Superior temporal gyrus (tissue), 1 donor: Measurements from ENCODE around the gene NCOA3.
A peak's percentile ranks its signal among the peaks of the same experiment; 100 is the strongest.

ENCODE experiments used
- DNase-seq: peaks from one replicate; pipeline ENCODE4 v3.0.0-alpha.2; 2016; ENCODE audit errors: extremely low spot score

Gene NCOA3

DNA sequence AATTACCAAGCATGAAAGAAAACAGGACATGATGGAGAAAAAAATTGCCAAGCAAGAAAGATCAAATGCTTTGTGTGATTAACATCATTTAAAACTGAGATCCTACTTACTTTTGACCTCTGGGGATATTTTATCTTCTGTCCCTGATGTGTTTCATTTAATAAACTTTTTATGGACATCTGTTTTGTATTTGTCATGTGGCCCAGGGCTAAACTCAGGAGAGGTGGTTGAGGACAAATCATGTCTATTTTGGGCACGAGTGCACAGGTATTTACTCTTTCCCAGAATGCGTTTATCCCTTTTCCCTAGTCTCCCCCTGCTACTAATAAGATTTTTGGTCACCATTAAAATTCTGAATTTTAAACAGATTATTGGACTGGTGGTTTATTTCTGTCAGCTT, 128.2 kb downstream of the NCOA3 start:
- no peak for DNase-seq

DNA sequence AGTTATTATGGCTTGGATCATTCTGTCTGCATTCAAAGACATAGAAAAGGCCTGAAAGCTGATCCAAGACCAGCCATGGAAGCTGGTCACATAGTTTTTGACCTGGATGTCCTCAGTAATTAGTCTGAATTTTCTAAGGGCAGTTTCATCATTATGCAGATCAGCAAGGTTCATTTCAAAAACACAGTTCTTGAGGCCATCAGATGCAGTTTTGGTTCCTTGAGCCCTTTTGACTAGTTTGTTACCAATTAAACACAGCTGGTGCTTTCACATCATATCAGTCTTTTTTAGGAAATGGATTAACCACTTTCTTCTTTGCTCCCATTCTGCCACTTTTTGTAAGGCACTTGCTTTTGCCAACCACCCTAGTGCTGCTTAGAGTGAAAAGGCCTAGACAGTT, 129.4 kb downstream of the NCOA3 start:
- DNase-seq, result no peak

- no peak for DNase-seq
Measured at GRCh38 chr20:47635256-47635655, 133.6 kb downstream of the NCOA3 start.

- DNase-seq, result no peak
Measured at GRCh38 chr20:47638851-47639250, 137.2 kb downstream of the NCOA3 start.

- no peak for DNase-seq
Measured at GRCh38 chr20:47642118-47642517, 140.4 kb downstream of the NCOA3 start.

DNA sequence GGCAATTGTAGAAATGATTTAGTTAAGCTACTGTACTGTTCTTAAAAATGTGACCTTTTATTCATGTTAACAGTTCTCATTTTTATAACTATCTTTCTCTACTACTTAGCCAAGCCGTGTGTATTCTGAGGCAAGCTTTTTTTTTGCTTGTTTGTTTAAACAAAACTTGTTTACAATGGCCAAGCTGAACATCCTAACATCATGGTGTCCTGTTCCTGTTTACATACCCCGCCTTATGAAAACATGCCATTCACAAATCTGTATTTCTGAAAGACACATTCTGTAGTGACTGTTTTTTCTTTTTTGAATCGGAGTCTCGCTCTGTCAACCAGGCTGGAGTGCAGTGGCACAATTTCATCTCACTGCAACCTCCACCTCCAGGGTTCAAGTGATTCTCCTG, 140.9 kb downstream of the NCOA3 start:
- no peak for DNase-seq

GRCh38 chr20:47645632-47646031, 143.9 kb downstream of the NCOA3 start:
- DNase-seq, result no peak

- DNase-seq, result no peak
Measured at GRCh38 chr20:47647994-47648393, 146.3 kb downstream of the NCOA3 start.

GRCh38 chr20:47648943-47649342, 147.3 kb downstream of the NCOA3 start:
- no peak for DNase-seq

DNA sequence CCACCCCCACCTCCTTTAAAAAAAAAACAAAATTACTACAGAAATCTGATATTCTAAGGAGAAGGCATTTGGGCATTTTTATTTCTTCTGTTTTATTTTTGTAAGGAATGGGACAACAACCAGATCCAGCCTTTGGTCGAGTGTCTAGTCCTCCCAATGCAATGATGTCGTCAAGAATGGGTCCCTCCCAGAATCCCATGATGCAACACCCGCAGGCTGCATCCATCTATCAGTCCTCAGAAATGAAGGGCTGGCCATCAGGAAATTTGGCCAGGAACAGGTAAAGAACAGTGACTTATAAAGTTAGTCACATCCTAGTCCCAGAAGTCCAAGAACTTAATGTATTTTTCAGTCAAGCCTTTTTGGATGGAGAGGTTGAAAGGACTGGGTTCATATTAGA, 150.6 kb downstream of the NCOA3 start:
- no peak for DNase-seq

- no peak for DNase-seq
Measured at GRCh38 chr20:47652794-47653193, 151.1 kb downstream of the NCOA3 start.

DNA sequence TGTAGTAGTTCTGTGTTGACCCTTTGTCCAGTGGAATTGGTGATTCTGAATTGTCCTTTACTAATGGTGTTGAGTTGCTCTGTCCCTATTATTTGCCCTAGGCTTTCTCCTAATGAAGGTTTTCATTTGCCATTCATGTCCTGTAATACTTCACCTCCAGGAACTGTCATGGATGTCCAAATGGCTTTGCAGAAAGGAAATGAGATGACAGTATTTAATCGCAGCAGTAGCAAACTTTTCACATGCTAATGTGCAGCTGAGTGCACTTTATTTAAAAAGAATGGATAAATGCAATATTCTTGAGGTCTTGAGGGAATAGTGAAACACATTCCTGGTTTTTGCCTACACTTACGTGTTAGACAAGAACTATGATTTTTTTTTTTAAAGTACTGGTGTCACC, 152.2 kb downstream of the NCOA3 start:
- no peak for DNase-seq

GRCh38 chr20:47654370-47654769, 152.7 kb downstream of the NCOA3 start:
- no peak for DNase-seq

GRCh38 chr20:47655635-47656034, 153.9 kb downstream of the NCOA3 start:
- no peak for DNase-seq

GRCh38 chr20:47656318-47656717, 154.6 kb downstream of the NCOA3 start:
- DNase-seq, result no peak

- no peak for DNase-seq
Measured at GRCh38 chr20:47659904-47660601, 158.4 kb downstream of the NCOA3 start.

DNA sequence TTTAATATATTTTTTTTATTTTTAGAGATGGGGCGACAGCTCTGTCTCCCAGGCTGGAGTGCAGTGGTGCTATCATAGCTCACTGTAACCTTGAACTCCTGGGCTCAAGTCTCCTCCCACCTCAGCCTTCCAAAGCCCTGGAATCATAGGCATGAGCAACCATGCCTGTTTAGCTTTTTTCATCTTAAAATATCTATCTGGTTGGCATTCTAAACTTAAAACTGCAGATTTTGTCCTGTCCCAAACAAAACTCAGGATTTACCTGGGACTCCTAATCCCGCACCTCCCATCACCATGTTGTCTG, 158.9 kb downstream of the NCOA3 start:
- no peak for DNase-seq

GRCh38 chr20:47660983-47661700, 159.5 kb downstream of the NCOA3 start:
- no peak for DNase-seq

- DNase-seq, result no peak
Measured at GRCh38 chr20:47661714-47662113, 160.0 kb downstream of the NCOA3 start.

- no peak for DNase-seq
Measured at GRCh38 chr20:47662483-47663353, 161.0 kb downstream of the NCOA3 start.

GRCh38 chr20:47663354-47664067, 161.8 kb downstream of the NCOA3 start:
- peak; percentile 85 for DNase-seq

DNA sequence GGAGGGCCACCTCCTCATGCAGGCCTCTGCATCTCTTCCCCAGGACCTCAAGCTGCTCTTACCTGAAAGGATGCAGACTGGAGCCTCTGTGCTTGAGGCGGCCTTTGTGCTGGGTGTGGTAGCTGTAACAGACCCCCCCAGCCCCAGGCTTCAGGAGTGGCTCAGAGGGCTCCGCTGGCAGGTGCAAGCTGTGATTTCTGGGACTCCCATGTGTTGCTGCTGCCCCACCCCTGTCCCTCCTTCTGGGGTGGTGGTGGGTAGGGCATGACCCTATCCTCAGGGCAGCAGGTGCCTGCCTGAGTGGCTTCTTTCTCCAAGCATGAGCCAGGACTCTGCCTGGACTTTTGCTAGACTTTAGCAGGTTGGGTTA, 162.4 kb downstream of the NCOA3 start:
- DNase-seq, result no peak
